Thyroid gland (tissue), 4 donors: ENCODE results near the gene ATXN7L2.

Source experiments
- CTCF ChIP-seq, 6 experiments: fragments of 200-600 bp in 3 of 6; fragments of 450-650 bp in 3 of 6; sonication (generic) in 3 of 6; IDR thresholded peaks; one replicate each; pipeline ENCODE4 v1.5.1; 2016 to 2019; ENCODE audit warnings: antibody characterized with exemption in 6 of 6, mild to moderate bottlenecking in 2 of 6, inconsistent platforms in 1 of 6, moderate library complexity in 1 of 6
- POLR2A ChIP-seq, 2 donors: fragments of 450-650 bp; IDR thresholded peaks; one replicate each; pipeline ENCODE4 v1.6.1; 2017; ENCODE audit warnings: antibody characterized with exemption in 2 of 2, mild to moderate bottlenecking in 2 of 2, moderate library complexity in 1 of 2

GRCh38 chr1:109539676-109540075, 56.0 kb downstream of the ATXN7L2 start, which contains the start of gene GPR61:
- TF ChIP-seq POLR2A (IDR thresholded peaks at IDR 0.05) (no peak), CTCF (IDR thresholded peaks at IDR 0.05) (no peak)
